ENCODE measurements around the gene CNGA2. TPM values are rescaled to one million over a fixed set of nuclear protein-coding genes. Genes with fewer than 3 reads are reported as not detected.

The CNGA2 gene
- total RNA-seq, 4 donors from 2014 or later = not detected

- Histone ChIP-seq H3K4me3 (no peak overlapping the region), H3K27me3 (no peaks in the 10 kb centered on the region), H3K27ac (no peak overlapping the region), H3K9me3 (no peaks in the 10 kb centered on the region), H3K36me3 (no peaks in the 10 kb centered on the region), H3K4me1 (no peaks in the 10 kb centered on the region)
- no peak for DNase-seq
- intact Hi-C loops (cut with DNase I; ENCODE audit: low total_unique reads) = no loop called here
- TF ChIP-seq CTCF (IDR thresholded peaks at IDR 0.05) (no peak), POLR2A (IDR thresholded peaks at IDR 0.05) (no peak)
Measured at GRCh38 chrX:151738751-151739150, 4.2 kb downstream of the CNGA2 start.

GRCh38 chrX:151741606-151742005 lies 7.1 kb downstream of the CNGA2 start:
- Histone ChIP-seq H3K27me3 (no peaks in the 10 kb centered on the region), H3K27ac (no peak overlapping the region), H3K4me3 (no peak overlapping the region), H3K4me1 (no peaks in the 10 kb centered on the region), H3K9me3 (no peaks in the 10 kb centered on the region), H3K36me3 (no peaks in the 10 kb centered on the region)
- no peak for DNase-seq
- intact Hi-C loops (cut with DNase I; ENCODE audit: low total_unique reads) = no loop called here
- TF ChIP-seq CTCF (IDR thresholded peaks at IDR 0.05) (no peak), POLR2A (IDR thresholded peaks at IDR 0.05) (no peak)

- Histone ChIP-seq H3K27me3 (no peaks in the 10 kb centered on the region), H3K4me3 (no peak overlapping the region), H3K27ac (no peak overlapping the region), H3K4me1 (no peaks in the 10 kb centered on the region), H3K9me3 (no peaks in the 10 kb centered on the region), H3K36me3 (no peaks in the 10 kb centered on the region)
- TF ChIP-seq CTCF (IDR thresholded peaks at IDR 0.05) (no peak), POLR2A (IDR thresholded peaks at IDR 0.05) (no peak)
- intact Hi-C loops (cut with DNase I; ENCODE audit: low total_unique reads) = no loop called here
- DNase-seq = no peak
Measured at GRCh38 chrX:151742311-151742710, 7.8 kb downstream of the CNGA2 start.

- Histone ChIP-seq H3K27me3 (no peaks in the 10 kb centered on the region), H3K4me1 (no peaks in the 10 kb centered on the region), H3K27ac (no peak overlapping the region), H3K9me3 (no peaks in the 10 kb centered on the region), H3K4me3 (no peak overlapping the region), H3K36me3 (no peaks in the 10 kb centered on the region)
- TF ChIP-seq CTCF (IDR thresholded peaks at IDR 0.05) (no peak), POLR2A (IDR thresholded peaks at IDR 0.05) (no peak)
- no peak for DNase-seq
- intact Hi-C loops (cut with DNase I; ENCODE audit: low total_unique reads) = no loop called here
Measured at GRCh38 chrX:151743651-151744470, 9.3 kb downstream of the CNGA2 start.

- H3K9me3 ChIP-seq = no peaks in the 10 kb centered on the region
- DNase-seq = no peak
- H3K4me3 ChIP-seq = no peak overlapping the region
- no peaks in the 10 kb centered on the region for H3K36me3 ChIP-seq
- no peak overlapping the region for H3K27ac ChIP-seq
- intact Hi-C loops (cut with DNase I; ENCODE audit: low total_unique reads) = no loop called here
- no peaks in the 10 kb centered on the region for H3K27me3 ChIP-seq
- TF ChIP-seq POLR2A (IDR thresholded peaks at IDR 0.05) = no peak
- no peak for TF ChIP-seq CTCF (IDR thresholded peaks at IDR 0.05)
- H3K4me1 ChIP-seq = no peaks in the 10 kb centered on the region
Measured at GRCh38 chrX:151745651-151746050, 11.1 kb downstream of the CNGA2 start.

Measured in uterus (tissue), 4 donors.